ENCODE measurements around the gene MANBA. TPM values are rescaled to one million over a fixed set of nuclear protein-coding genes. Genes with fewer than 3 reads are reported as not detected.

The MANBA gene
- total RNA-seq, 1 experiment from 2014 or later, result 21.4 TPM

- no peak overlapping the region for H2BK15ac ChIP-seq (ENCODE audit: low read depth, low read length)
- H2BK5ac ChIP-seq (ENCODE audit: insufficient read length, low read length), result no peak overlapping the region
- H4K20me1 ChIP-seq (ENCODE audit: control insufficient read depth, insufficient read depth, insufficient read length), result no peaks in the 10 kb centered on the region
- Mint-ChIP-seq H3K4me3 (no peak overlapping the region), H3K27ac (0 out of 7 replicates have a peak overlapping the region, but pooled peaks of 1 of the 3 experiments have one; percentile 48), H3K4me1 (no peaks in the 10 kb centered on the region), H3K9me3 (no peaks in the 10 kb centered on the region), H3K36me3 (ENCODE audit: insufficient read depth in 1 of 3, low read depth in 3 of 3) (peaks cover 0 to 8% (median 3%) of the 10 kb centered on the region in 3 experiments; a peak in 3 of 7 replicates), H3K27me3 (ENCODE audit: low read depth) (no peaks in the 10 kb centered on the region)
- no peak overlapping the region for H4K5ac ChIP-seq (ENCODE audit: insufficient read length, low read depth, low read length)
- no peak overlapping the region for H2BK20ac ChIP-seq (ENCODE audit: low read depth, low read length, poor library complexity, severe bottlenecking)
- H3K4ac ChIP-seq (ENCODE audit: low read depth, low read length), result no peak overlapping the region
- H3K4me1 ChIP-seq (ENCODE audit: insufficient read depth, low read length), result no peaks in the 10 kb centered on the region
- H3K9ac ChIP-seq (ENCODE audit: extremely low read depth, insufficient read length, low read length), result no peak overlapping the region
- no peak for DNase-seq
- no peak for TF ChIP-seq CTCF (conservative IDR thresholded peaks at IDR 0.05)
- H3K27ac ChIP-seq (ENCODE audit: insufficient read length, low read depth, low read length), result no peak overlapping the region
- H3K27me3 ChIP-seq (ENCODE audit: insufficient read depth, low read length), result no peaks in the 10 kb centered on the region
- H4K91ac ChIP-seq (ENCODE audit: insufficient read length, low read depth, low read length), result no peak overlapping the region
- H3K9me3 ChIP-seq (ENCODE audit: control insufficient read depth, low read depth, low read length), result no peaks in the 10 kb centered on the region
- no peak overlapping the region for H4K8ac ChIP-seq (replicated peaks; ENCODE audit: insufficient read length, low read depth, low read length)
- no peak overlapping the region for H3T11ph ChIP-seq (ENCODE audit: low read length)
- H3K56ac ChIP-seq (ENCODE audit: insufficient read length, low read depth, low read length), result no peak overlapping the region
- H2AFZ ChIP-seq (ENCODE audit: low read length), result no peak overlapping the region
- H3K23me2 ChIP-seq (ENCODE audit: insufficient read length, low read depth, low read length, poor library complexity, severe bottlenecking), result no peaks in the 10 kb centered on the region
- H3K79me1 ChIP-seq (ENCODE audit: insufficient read depth, low read depth, low read length, poor library complexity, severe bottlenecking), result no peaks in the 10 kb centered on the region
- H3K79me2 ChIP-seq (ENCODE audit: insufficient read depth, low read length), result no peaks in the 10 kb centered on the region
- H3K23ac ChIP-seq (ENCODE audit: insufficient read length, low read depth, low read length), result no peak overlapping the region
- no peak overlapping the region for H2AK5ac ChIP-seq (ENCODE audit: insufficient read length, low read length)
- no peak overlapping the region for H2BK12ac ChIP-seq (ENCODE audit: insufficient read length, low read depth, low read length)
- no CpG with 5 or more reads among the region's 7 CpGs for WGBS (ENCODE audit: extremely low coverage, insufficient read length, low lambda C conversion rate)
- no peak overlapping the region for H3K4me2 ChIP-seq (ENCODE audit: insufficient read depth, insufficient read length, low read length)
- H3K18ac ChIP-seq (ENCODE audit: insufficient read length, low read depth, low read length), result no peak overlapping the region
- no peak overlapping the region for H2BK120ac ChIP-seq (ENCODE audit: low read depth, low read length, poor library complexity, severe bottlenecking)
- no peak overlapping the region for H3K14ac ChIP-seq (ENCODE audit: insufficient read depth, low read length)
Observed at GRCh38 chr4:102606846-102607450, 153.8 kb downstream of the MANBA start.
